Anterior cingulate cortex (tissue), 58 donors: ENCODE data around the gene PHLDB2.

Source experiments
- DNase-seq, 58 donors: peaks; one replicate each; lab custom pipeline; 2025; lab: John Stamatoyannopoulos, UW

PHLDB2 gene

DNA sequence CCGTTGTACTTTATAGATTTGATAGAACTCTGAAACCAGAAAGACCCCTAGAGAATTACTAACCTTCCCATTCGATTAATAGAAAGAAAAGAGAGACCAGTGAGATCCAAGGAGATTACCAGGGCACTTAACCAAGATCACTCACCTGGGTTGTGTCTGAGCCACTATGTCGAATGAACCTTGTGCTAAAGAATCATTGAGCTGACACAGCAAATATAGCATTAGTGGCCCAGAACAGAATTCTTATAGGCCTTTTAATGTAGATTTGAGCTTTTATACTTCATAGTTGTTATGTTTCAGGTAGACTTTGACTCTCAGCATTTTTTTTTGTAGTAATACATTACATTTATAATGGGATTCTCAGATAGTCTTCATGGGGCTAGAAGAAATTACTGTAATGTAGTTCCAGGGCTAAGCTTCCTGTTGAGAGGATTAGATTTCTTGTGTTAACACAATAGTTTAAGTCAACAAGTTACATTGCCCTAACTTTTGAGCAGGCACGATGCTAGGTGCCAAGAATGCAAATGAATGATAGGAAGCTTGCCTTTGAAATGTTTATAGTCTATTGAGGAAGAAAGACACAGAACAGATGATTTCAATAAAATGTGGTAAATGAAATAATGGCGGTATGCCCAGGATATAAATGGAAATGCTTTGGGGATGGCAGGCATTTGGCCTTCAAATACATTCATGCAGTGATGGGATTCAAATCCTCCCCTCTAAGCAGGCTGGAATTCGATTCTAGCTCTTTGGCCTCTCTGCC lies 95.3 kb downstream of the PHLDB2 start:
- DNase-seq: no peak

DNA sequence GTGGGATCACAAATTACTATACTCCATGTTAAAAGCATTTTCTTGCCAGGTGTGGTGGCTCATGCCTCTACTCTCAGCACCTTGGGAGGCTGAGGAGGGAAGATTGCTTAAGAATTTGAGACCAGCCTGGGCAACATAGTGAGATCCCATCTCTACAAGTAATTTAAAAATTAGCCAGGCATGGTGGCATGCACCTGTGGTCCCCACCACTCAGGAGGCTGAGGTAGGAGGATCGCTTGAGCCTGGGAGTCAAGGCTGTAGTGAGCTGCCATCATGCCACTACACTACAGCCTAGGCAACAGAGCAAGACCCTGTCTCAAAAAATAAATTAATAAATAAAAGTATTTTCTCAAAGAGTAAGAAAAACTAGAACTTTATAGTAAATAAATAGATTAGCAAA lies 96.8 kb downstream of the PHLDB2 start:
- DNase-seq: no peak

DNA sequence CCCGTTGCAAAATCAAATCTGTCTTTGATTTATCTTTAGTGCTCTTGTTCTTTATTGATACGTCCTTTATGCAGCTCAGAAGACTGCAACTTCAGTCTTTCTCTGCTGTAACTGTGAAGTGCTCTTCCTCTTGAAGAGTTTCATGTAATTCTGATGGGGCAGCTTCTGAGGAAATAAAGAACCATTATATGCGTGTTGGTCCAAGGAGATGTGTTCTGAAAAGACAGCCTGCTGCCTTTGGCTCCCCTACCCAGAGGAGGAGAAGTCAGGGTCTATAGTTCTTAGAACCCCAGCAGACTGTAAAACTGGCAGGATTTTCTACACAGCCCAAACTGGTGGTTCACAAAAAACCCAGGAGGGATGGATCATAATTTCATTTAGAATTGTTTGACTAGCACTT lies 97.4 kb downstream of the PHLDB2 start:
- DNase-seq: no peak

DNA sequence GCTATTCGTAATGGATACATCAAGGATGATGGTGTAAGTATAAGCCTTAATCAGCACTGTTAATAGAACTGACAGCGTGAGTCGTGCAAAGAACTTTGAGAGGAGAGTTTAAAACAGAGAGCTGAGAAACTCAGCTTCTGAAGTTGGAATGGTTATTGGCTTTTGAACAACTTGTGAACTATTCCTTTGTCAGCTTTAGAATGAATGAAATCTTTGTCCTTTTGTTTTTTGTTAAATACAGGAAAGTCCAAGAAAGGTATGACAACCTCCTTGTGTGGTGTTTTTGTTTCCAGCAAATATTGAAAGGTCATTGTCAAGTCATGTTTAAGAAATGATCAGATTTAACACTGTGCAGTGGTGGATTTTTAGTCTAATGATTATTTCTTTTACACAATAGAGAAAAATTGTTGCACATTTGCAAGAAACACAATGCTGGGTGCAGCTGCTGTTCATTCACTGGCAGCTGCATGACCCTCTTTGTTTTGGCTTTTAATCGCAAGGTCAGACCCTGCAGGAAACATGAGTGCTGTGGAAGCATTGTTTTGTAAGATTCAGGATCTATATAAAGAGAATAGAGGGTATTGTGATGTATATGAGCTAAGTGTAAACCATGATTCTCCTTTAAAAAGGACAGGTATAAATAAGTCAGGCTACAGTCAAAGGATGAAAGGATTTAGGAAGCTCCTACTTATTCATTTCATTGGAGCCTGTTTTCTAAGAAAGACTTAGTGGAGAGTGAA lies 98.1 kb downstream of the PHLDB2 start:
- DNase-seq: peak in 1 of 58 donors; percentile 2

DNA sequence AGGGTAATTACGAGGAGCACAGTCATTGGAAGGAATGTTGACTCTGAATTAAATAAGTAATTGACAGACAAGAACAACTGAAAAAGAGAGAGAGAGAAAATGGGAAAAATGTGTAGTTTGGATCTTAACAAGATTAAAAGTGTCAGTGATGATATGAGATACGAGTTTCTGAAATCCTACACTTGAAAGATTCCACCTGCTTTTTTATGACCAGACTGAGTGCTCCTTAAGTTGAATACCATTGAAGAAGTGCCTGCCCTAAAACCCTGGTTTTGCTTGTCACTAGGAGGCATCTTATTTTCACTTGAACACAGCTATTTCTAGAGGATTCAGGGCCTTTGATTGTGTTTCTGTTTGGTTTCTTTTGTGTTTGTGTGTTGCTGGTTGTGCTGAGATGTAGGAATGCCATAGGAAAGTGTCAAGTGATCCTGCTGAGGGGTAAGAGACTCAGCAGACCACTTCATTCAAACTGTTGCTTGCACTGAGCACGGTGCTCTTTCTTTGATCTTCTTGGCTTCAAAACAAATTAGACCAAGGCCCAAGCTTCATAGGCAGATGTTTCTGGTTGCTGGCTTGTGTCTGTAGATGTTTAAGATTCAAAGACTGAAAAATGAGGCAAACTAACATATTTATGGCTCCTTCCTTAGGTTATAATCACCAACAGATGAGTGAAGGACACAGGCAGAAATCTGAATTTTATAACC lies 102.5 kb downstream of the PHLDB2 start:
- no peak for DNase-seq

DNA sequence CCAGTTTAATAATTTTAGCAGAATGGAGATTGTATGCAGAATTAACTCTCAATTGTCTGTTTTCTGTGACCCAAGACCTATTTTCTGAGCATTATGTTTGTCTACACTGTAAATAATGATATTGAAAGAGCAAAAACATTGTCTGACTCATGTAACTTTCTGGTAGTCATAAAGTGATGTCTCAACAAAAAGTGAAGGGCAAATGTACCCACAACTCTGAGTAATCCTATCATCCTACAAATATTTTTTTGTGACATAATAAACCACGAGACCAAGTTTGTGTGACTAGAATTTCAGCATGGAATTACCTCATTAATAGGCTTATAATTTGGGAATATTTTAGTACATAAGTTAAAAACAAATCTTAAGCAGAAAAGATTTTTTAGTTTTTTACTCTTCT lies 104.4 kb downstream of the PHLDB2 start:
- no peak for DNase-seq

DNA sequence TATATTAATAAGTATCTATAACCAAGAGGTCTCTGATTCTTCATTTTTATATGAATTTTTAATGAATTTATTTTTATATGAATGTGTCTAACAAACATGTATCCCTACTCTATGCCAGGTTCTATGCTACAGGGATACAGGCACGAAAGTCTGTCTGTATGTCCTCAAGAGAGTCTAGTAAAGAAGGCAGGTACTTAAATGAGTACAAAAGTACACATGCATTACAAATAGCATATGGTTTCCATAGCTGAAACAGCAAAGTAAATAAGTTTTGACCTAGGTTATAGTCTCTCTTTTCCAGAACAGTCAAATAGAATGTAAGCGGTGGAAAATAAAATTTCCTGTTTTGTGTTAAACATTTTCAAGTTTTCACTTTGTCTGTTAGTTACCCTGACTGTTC lies 106.4 kb downstream of the PHLDB2 start:
- no peak for DNase-seq

DNA sequence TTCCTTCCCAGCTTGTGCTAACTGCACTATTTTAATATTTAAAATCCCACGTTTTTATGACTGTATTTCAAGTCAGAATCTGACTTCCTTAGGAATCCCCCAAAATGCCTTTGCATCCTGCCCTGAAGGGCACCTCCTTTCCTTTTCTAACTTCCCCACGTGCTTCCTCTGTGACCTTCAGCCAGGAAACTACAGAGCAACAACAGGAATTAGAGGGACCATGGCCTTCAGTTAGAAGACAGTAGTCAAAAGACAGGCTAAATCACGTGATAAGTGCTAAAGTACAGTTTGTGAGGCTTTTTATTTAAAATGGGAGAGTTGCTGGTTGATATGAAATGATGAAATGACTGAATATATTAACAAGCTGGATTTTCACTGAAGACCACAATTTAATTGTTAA lies 108.0 kb downstream of the PHLDB2 start:
- DNase-seq: no peak

DNA sequence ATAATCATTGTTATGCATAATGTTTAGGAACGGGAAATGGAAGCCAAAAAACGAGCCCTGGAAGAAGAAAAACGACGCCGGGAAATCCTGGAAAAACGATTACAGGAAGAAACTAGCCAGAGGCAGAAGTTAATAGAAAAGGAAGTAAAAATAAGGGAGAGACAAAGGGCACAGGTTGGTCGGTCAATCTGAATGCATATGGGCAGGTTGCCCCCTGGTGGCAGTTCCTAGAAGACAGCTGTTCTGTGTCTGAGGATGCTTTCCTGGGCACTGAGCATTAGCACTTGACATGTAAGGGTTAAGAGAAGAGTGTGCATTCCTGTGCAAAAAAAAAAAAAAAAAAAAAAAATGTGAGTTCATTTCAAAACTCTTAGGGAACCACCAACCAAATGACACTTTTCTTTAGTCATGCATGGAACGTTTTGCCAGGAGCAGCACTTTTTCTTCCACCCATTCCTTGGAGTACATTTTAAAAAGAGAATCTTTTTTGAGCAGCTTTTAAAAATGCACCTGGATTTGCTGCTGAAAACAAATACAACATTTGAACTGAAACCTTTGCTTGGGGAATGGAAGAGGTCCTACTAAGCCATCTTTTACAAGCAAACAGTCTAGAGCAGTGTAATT lies 108.7 kb downstream of the PHLDB2 start:
- DNase-seq: peak in 54 of 58 donors; percentile 3 to 86 (median 57)

DNA sequence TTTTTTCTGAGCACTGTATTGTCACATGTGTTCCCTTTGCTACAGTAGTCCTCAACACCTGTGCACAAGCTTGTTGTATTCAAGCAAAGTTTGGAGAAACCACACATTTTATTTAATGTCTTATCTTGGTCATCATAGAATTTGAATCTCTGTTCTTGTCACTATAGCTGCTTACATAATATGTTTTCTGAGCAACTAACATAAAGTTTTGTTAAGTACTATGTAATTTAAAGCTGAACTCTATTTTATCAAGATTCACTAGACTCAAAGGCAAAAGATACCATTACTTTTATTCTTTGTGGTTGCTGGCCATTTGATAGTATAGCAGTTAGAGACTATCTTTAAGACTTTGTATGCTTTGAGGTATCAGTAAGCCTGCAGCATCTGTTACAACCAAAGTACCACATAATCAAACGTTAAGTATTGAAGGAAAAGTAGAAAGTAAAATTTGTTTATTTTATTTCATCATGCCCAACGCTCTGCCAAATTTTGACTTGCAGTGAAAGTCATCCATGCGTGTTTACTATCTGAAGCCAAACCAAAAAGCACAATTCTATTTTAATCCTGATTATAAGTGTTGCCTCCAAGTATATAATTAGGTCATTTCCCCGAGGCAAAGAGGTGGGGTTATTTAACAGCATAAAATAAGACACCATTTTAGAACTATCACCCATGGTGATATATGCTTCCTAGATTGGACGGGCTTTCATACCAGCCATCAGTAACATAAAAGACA lies 109.4 kb downstream of the PHLDB2 start:
- no peak for DNase-seq

DNA sequence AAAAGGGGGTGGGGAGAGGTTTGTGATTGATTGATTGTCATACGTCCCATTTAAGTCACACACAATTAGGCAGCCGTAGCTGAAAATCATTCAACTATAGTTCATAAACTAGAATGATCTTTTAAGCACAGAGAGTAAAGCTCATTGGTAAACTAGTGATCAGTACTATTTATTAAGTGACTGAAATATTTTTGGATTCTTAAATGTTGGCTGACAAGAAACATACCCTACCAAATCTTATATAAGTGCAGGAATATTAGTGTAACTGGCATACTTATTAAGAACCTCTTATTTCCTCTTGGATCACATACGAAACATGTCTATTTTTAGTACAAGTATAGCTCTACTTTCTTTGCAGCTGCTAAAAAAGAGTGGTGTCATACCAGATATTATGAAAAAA lies 111.3 kb downstream of the PHLDB2 start:
- DNase-seq: no peak

DNA sequence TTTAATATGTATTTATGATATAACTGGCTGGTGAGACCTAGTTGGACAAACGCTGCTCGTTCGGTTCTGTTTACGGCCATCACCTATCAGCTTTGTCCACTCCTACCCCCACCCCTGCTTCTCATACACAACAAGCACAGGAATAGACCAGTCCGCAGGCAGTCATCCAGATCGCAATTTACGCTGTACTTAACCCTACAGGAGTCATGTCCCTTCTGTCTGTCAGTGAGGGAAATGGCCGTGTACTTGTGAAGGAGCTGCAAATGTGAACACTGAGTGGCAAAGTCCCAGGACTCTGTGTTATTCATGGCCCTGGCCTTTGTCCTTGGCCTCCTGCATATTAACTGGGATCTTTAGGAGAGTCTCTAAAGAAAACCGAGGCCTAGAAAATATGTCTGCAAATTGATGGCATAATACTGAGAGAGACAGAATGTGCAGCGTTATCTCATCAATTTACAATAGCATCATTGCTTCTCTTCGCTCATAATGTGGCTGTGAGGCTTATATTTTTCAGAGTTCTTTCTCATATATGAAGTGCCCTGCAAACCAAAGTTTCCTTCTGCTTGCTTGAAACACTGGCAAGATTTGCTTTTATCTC lies 112.6 kb downstream of the PHLDB2 start:
- DNase-seq: no peak

DNA sequence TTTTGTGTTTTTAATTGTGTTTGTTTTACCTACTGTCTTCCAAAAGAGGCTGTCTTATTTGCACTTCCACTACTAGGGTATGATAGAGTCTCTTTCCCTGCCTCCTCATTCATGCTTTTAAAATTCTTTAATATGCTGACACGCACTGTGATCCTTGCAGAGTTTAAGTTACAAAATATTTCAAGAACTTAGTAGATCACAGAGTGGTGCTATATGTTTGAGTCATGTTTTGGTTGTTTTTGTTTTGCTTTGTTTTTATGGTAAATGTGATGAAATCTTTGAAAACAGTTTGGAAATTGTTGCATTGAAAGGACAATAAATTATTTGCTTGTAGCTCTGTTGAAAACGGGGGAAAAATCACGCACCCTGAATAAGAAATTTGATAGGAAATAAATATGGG lies 113.8 kb downstream of the PHLDB2 start:
- DNase-seq: no peak

DNA sequence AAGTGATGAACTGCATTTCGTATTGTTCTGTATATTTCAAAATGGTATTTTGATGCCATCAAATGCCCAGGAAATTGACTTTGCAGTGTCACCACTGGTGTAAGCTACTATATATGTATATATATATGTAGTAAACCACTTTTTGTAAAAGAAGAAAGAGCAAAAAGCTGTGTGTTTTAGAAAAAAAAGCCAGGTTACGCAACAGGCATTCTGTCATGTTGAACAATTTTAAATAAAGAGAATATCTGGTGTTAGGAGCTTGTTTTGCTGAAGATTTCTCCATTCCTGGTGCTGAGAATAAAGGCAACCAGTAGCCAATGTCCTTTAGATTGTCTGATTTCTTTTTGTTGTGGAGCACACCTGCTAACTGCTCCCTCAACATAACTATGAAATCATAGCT lies 116.1 kb downstream of the PHLDB2 start:
- no peak for DNase-seq

DNA sequence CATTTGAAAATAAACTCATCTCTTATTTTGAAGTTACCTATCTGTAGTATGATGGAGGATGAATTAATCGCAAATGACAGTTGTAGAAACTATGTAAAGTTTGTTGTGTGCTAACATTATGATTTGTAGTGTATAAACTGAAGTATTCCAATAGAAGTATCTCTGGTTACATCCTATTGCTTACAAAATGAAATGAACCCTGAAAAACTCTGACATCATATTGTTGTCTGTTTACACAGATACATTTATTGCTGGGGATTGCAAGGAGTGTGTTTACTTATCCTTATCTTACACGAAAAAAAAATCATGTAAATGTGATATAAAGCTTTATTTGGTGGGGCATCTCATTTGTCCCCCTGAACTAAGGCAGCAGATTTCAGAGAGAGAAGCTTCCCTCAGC lies 117.2 kb downstream of the PHLDB2 start:
- DNase-seq: no peak

DNA sequence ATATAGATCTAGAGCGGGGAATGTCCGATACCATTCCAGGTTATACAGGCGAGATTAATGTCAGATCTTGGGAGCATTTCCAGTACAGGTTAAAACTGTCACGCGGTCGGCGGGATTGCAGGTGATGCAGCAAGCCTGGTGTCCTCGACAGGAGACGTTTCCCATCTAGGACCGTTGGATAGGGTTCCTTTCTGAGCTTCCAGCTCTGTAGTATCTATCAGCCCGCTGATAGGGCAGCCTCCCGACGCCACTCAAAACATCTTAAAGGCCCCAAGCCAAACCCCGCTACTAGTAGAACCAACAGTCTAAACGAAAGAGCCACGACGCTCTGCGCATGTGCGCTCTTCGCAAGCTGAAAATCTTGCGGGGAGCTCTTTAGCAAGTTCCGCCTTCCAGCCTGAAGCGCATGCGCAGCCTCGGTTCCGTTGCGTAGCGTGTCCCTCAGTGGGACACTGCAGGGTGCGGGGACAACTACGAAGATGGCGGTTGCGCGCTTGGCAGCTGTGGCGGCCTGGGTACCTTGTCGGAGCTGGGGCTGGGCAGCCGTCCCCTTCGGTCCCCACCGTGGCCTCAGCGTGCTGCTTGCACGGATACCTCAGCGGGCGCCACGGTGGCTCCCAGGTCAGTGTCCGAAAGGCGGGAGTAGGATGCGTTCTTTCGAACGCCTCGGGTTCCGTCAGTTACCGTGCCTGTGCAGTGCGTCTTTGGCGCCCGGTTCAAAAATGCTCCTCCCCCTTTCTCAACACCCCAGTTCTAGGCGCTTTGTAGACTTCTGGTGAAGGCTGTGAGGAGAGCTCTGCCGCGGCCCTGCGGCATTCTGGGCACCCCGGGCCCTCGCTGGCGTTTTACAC lies 119.7 kb downstream of the PHLDB2 start, which contains the start of gene ABHD10:
ABHD10 (plus strand) TSS at position 444 of the 851 bp plus-strand sequence; CDS start at position 480, 36 bp downstream.
- peak; percentile 53 to 99 (median 93) for DNase-seq

DNA sequence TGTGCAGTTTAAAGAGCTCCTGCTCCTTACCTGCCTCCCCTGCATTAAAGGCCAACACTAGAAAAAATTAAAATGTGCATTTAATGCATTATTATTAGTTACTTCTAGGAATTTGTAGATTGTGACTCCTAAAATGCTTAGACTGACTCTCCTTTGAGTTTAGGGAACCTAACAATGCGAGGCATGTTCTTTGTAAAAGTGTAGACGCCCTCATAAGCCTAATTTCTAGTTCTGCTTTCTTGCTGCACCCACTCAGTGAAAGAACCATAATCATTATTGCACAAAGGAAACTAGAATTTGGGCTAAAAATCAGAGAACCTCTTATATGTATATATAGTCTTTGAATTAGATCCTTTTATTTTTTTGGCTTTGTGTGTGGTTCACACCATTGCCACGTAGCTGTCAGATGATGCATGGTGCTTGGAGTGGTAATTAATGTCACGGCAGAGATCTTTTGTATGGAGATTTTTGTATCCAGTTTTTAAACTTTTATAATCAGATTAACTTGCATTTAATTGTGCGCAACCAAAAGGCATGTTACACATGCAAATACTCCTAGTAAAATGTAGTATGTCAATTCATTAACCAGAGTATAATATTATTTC lies 120.5 kb downstream of the PHLDB2 start:
- no peak for DNase-seq

DNA sequence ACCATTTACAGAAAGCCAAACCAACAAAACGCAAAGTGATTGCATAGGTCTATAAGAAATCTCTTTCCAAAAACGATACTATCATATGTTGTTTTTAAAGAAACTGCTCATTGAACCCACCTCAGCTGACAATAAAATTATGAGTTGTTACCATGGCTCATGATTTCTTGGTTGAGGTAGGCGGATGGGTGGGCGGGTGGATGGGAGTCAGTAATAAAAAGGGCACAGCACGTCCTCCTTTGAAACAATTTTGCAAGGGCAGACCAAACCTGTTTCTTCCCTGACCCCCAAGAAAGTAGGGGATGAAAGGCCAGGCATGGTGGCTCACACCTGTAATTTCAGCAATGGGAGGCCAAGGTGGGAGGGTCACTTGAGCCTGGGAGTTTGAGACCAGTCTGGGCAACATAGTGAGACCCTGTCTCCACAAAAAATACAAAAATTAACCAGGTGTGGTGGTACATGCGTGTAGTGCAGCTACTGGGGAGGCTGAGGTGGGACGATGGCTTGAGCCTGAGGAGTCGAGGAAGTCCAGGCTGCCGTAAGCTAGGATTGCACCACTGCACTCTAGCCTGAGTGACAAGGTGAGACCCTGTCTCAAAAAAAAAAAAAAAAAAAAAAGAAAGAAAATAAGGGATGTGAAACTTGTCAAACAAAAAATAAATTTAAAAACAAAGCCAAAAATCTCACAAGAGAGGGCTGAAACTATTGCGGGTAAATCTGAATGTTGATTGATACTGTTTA lies 121.8 kb downstream of the PHLDB2 start:
- DNase-seq: no peak
